Muscle of arm (tissue), 12 donors: ENCODE results near the gene TENT5C. TPM values are rescaled to one million over a fixed set of nuclear protein-coding genes. Genes with fewer than 3 reads are reported as not detected.

Experiments
- DNase-seq: peaks from one replicate; pipeline ENCODE4 v3.0.0-alpha.2; 2013
- polyA plus RNA-seq, 12 donors: library from polyadenylated mRNA; unstranded; fragments of 120-200 nt; gene quantifications; one replicate each; pipeline ENCODE4 v1.2.1, GENCODE V29; 2013; ENCODE audit not compliant: insufficient read length in 12 of 12

The TENT5C gene
- polyA plus RNA-seq, 12 donors, result 2.1 to 10.0 (median 3.2) TPM; not detected in 1

DNA sequence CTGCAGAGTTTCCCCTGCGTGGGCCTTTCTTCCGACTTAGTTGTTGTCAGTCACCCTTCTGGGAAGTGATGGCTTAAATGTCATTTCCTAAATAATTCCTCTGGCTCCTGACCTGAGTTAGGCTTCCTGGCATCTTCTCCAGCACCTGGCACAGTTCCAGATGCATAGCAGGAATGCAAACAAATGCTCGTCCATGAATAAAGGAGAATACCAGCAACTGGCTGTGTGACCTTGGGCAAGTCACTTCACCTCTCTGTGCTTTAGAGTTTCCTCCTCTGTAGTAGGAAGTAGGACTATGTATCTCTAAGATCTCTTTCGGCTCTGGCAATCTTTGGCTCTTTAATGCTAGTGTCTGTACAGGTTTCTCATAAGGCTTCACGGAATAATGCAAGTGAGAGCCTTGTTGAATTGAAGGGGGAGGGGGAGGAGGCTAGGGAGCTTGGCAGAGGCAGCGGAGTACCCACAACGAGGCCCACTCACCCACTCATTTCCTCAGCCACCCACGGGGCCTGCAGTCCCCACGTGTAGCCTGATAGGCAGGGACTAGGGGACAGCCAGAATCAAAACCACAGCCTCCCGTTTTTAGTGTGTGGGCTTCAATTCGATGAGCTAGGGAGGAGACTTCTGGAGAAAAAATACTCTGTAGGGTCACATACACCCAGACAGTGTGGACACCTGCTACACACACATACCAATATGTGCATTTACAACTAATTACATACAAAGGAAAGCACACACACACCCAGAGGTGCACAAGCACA, 48.1 kb downstream of the TENT5C start:
- DNase-seq, result no peak

DNA sequence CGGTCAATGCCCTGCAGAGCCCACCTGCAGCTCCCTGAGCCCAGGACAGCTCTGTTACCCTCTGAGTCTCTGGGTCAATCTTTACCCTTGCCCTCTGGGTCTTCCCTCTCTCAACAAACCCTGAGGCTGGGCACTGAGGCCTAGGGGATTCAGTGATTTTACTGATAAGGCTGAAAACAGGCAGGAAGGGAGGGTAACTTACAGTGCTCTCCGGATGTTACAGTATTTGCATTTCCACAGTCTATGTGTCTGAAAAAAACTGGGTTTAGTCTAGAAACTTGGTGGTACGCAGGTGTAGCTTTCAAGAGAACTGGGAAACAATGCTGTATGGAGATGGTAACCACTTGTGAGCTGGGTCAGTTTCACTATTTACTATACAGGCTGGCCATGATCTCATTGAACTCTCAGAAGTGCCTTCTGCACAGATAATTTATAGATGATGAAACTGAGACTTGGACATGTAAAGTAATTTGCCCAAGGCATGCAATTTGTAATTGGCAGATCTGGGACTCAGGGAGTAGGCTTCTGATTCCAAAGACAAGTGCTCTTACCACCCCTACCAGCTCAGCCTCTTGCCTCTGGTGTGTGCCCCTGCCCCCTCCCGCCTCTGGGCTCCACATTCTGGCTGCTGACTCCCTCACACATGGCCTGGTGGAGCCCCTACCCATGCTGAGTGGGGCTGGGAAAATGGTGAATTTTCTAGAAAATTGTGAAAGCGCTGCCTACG, 48.8 kb downstream of the TENT5C start:
- DNase-seq, result no peak

DNA sequence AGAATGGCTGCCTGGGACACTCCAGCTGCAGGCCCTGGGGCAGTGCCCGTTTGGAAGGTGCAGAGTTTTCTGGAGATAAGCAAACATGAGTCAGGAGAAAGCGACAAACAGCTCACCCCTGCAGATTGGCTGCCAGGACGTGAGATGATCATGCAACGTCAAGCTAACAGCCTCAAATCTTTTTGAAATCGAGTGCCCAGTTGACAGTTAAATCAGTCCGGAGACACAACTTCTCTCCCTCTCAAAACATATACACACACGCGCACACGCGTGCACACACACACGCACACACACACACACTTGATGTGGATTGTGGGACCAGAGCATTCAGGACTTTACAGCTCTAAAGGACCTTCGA, 49.4 kb downstream of the TENT5C start:
- no peak for DNase-seq

DNA sequence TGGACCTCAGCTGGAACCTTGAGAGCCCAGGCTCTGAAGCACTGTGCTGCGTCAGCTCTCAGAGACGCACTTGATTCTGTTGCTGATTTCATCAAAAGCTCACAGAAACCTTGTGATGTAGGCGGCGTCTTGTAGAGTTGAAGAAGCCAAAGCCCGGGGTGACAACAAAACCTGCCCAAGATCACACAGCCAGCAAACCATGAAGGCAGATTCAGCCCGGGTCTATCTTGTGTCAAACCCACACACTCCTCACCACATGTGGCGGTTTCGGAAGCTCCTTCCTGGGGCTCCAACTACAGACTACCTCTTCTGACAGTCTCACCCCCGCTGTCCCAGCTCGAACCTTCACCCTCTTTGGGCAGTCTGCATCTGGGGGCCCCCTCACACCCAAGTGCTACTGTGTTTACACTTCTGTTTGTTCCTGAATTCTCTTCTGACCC, 50.4 kb downstream of the TENT5C start:
- DNase-seq, result no peak

DNA sequence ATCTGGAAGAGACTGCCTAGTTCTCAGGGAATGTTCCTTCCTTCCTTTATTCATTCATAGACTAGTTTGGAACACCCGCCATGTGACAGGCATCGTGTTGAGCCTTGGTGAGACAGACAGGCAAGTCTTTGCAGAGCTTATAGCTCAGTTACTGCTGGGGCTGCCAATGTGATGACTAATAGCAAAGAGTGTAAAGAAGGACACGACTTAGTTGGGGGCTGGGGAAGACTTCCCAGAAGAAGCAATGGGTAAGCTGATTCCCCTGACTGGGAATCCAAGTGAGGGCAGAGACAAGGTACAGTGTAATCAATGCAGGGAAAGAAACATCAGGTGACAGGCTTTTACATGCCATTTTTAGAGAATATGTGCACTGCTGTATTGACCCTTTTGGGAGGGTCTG, 51.2 kb downstream of the TENT5C start:
- DNase-seq, result no peak

DNA sequence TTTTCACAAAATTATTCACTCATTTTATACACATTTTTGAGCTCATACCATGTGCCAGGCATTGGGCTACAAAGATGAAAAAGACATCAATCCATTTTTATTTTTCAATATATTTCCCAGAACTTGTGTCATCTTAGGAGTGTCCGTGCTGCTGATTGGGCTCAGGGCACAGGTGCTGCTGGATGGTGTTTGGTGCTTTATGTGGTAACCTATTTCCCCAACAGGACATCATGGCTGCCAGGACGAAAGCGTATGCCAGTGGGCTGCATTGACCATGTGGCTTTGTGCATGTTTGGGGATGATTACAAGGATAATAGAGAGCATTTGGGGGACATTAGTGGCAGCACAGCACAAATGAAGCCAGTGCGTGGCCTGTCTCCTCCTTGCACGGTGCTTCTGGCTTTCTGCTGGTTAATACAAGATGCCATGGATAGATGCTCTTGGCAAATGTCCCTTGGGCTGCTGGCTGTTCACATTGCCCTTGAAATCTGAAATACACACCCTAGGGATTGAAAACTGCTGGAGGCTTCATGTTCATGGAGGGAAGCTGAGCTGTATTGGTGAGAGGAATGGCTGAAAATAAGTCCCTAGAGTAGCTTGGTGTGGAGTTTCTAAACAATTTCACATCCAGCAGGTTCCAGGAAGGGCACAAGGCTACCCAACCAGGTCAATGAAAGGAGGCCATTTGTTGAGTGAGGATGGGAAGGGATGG, 52.3 kb downstream of the TENT5C start:
- DNase-seq, result no peak

DNA sequence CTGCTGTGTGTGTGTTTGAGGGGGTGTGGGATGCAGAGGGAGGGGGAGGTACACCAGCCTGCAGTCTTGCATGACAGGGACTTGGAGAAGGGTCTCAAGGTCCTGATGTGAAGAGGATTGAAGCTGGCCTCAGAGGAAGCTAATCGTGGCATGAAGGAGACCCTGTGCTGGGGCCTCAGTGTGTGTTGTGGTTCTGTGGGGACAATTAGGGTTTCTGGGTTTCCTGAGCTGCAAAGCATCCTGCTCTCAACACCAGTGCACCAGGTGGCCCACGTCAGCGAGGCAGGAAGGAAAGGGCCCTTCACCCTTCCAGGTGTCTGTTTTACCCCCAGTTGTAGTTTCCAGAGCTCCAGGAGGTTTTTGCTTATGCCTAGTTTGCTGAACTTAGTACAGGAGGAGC, 52.8 kb downstream of the TENT5C start:
- DNase-seq, result no peak

DNA sequence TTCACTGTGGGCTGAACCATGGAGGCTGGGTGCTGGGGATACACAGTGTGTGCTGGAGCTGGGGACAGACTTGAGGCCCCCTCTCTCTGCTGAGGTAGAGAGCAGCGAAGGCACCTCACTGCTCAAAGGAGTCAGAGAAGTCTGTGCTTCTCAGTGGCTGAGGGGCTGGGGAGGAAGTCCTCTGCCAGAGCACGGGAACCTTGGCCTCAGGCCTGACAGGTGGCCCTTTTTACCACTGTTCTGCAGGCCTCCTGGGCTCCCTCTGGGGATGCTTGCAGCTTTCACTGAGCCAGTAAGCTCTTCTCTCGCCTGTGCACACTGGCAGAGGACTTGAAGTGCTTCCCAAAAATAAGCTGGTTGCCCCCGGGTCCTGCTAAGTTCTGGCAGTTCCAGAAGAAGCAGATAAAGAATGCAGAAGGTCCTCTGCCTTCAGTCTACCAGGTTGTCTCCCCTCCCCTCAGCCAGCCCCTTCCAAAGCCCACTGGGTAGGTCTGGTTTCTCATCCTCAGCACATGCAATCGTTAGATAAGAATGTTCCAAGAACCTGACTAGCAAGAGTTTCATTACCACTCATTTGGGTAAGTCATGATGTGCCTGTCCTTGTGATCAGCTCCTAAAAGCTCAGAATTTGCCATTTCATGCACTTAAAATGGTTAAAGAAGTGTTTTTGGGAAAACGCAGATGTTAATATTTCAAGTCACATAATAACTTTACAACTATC, 53.9 kb downstream of the TENT5C start:
- no peak for DNase-seq

DNA sequence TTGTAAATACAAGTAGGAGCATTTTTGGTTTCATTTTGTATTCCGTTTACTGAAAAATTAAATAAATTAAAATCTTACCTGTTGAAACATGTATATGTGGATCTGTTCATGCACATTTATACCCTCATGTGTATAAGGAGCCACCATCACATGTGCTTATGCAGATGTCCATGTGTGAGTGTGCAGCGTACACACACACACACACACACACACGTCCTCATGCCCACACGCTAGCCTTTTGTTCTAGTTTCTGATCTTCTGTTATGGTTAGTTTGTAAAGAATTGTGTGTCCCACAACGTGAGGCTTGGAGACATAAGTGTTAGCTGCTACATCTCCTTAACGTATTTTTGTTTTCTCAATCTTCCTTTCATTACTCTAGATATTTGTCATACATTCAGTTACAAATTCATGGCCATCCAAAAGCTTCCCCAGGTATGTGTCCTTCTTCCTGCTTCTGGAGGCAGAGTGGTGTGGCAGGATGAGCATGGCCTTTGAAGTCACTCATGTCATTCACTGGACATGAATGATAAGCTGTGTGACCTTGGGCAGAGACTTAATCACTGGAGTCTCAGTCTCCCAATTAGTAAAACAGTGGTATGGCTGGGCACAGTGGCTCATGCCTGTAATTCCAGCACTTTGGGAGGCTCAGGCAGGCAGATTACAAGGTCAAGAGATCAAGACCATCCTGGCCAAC, 54.6 kb downstream of the TENT5C start:
- DNase-seq, result no peak

DNA sequence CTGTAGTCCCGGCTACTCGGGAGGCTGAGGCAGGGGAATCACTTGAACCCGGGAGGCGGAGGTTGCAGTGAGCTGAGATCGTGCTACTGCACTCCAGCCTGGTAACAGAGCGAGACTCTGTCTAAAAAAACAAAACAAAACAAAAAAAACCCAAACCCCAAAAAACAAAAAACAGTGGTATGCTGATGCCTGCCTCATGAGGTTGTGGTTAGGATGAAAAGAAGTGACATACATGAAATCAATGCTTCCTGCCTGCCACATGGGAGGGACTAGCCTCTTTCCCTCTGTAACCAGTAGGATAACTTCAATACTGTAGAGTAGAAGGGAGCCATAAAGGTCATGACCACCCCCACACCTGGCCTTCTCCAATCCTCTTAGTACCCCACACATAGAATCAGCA, 55.2 kb downstream of the TENT5C start:
- DNase-seq, result no peak

DNA sequence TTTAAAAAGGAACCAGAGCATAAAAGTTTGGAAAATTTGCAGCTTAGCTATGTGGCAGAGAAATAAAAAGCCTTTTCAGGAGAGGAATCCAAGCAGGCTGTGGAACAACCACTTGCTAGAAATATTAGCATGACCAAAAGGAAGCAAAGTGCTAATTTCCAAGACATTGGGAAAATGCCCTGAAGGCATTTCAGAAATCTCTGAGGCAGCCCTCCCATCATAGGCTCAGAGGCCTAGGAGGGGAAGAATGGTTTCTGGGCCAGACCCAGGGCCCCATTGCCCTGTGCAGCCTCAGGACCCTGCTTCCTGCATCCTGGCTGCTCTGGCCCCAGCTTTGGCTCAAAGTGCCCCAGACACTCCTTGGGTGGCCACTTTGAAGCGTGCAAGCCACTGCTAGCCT, 56.8 kb downstream of the TENT5C start:
- DNase-seq, result no peak

DNA sequence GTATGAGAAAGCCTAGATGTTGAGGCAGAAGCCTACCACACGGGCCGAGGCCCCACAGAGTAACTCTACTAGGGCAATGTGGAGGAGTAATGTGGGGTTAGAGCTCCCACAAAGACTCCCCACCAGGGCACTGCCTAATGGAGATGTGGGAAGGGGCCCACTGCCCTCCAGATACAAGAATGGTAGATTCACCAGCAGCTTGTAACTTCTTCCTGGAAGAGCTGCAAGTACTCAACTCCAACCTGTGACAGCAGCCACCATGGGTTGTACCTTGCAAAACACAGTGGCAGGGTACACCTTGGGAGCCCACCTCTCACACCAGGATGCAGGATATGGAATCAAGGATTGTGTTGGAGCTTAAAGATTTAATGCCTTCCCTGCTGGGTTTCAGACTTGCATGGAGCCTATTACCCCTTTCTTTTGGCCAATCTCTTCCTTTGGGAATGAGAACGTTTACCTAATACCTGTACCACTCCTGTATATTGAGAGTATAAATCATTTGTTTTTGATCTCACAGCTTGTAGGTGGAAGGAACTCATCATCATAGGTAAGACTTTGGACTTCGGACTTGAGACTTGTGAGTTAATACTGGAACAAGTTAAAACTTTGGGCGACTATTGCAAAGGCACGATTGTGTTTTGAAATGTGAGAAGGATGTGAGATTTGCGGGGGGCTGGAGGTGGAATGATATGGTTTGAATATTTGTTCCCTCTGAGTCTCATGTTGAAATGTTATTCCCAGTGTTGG, 57.5 kb downstream of the TENT5C start:
- no peak for DNase-seq

DNA sequence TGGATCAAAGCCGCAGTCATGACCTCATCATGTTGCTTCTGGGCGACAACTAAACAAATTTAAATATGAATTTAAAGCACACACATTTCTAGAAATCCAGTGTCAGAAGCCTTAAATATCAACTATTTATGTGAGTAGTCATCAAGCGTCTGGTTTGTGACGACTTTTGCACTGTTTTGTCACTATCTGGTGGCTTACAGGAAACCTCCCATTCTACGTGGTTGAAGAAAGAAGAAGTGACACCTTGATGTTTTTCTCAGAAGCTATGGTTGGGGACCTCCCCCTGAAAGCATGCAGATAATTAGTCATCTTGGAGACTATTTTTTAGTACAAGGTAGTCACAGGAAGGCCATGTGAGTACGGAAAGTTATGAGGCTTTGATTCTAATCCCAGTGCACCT, 58.5 kb downstream of the TENT5C start:
- DNase-seq, result no peak

DNA sequence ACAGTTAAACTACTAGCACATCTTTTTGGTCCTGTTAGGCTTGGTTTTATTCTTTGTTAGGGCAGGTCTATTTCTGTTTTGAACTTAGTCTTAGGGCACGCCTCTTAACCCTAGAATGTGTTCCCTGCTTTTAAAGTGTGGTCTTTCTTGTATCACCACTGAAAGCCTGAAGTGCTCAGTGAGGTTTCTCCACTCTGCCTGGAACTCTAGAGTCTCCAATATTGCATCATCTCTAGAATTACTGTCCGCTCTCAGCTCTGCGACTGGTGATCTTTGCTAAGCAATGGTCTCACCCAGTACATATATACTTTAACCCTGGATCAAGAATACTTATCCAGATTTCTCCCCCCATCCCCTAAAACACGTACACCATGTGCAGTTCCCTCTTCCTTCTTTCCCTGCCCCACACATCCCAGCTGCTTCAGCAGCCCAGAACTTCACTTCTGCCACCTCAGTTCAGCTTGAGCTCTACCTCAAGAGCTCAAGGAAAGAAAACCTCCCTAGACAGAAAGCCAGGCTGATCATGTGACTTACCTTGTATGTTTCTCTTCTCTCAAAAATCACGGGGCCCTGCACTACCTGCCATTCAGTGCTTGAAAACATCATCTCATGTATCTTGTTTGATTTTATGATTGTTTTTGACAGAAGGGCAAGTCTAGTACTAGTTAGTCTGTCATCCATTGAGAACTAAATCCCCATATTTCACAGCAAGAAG, 59.9 kb downstream of the TENT5C start:
- DNase-seq, result no peak

DNA sequence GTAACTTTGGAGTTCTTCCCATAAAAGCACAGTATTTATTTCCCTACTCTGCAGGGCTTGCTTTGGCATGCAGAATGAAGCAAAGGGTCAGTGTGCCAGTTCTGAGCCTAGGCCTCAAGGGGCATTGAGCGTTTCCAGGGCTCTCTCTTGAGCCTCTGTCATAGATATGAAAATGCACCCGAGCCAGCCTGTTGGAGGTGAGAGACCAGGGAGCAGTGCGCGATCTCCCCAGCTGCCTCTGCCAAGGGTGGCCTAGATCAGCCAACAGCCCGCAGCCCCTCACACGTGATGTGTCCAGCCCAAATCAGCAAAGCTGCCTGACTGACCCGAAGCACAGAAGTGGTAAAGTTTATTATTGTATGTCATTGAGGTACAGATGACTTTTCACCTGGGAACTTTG, 63.7 kb downstream of the TENT5C start:
- no peak for DNase-seq

DNA sequence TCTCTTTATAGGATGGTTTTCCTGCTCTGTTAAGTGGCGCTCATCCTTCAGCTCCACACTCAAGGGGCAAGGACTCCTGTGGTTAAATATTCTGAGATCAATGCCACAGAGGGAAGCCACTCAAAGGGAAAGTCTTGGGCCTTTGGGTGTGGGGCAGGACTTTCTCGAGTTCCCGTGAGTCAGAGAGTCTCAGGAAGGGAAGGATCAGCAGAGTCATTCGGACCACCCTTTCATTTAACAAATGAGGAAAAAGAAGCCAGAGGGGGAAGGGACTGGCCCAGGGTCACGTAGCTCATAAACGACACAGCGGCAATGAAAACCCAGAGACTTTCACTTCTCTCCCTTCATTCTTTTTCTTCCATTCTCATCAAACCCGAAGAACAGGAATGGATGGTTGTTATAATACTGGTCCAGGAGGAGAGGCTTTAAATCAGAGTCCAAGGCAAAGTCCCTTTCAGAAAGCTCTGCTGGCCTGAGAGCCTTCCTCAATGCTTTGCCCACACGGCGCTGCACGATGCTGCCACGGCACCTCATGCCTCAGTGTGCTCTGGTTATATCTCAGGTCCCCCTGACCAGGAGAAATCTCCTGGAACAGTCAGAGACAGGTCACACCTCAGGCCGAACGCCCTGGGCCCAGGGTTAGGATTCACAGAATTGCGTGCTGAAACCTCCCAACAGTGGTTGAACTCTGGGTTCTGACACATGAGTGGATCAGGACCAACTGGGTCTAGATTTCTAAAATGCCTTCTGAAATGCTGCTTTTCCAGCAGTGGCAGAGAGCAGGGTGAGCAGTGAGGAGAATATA, 65.3 kb downstream of the TENT5C start:
- DNase-seq, result no peak

DNA sequence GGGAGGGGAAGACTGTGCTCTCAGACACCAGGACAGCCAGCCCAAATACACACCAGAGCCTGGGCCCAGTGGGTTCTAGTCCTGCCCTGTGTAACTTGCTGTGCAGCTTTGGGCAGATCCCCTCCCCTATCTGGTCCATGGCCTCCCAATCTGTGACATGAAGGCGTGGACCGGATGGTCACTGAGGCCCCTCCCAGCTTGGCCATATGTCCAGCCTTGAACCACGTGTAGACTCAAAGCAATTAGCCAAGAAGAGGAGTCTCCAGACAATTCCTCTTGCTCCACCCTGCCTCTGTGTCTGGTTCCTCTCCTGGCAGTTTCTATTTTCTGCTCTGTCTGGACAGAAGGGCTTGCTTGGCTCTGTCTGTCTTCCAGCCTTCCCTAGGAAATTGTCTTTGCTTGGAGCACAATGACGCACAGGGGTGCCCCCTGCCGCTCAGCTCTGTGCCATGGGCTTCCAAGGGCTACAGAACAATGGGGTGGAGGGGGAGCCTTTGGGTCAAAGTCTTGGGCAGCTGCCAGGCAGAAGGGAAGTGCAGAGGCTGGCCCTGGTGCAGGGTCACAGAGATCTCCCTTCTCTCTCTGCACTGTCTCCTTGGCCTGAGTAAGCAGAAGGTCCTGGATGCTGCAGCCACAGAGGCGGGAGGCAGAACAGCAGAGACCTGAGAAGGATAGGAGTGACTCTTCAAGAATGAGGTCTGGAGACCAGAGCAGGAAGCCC, 66.1 kb downstream of the TENT5C start:
- no peak for DNase-seq

DNA sequence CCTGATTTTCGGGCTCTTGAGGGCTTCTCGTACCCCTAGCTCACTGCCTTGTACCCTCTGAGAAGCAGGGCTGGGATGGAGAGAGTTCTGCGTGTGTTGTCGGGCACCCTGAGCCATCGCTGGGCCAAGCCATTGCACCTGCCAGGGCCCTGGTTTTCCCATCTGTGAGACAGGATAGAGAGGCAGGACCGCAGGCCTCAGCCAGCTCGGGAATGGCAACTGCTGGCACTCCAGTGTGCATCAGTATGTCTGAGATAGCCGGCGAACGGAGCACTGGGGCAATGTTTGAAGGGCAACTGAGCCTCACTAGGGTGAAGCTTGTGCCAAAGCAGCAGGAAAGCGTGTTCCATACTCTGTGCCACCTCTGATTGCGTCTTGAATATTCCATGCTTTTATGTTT, 66.9 kb downstream of the TENT5C start:
- no peak for DNase-seq

DNA sequence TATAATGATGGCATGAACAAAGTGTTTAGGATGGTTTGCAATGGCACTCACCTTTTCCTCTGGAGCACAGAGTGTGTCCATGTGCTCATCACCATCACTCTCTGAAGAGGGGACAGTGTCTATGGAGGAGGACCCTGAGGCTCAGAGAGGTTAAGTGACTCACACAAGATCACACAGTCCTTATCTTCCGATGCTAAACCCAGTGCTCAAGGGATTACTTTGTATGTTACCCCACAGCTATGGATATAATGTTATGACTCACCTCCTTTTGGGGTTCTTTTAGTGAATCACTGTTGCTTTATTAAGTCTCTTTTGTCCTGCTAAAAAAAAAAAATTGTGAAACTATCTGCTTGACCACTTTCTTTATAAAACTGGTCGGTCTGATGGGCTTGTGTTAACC, 67.6 kb downstream of the TENT5C start:
- no peak for DNase-seq
